ENCODE data around the gene GDF10.

Gene GDF10

GRCh38 chr10:47286116-47286505, 13.9 kb upstream of the GDF10 start:
- no peaks in the 10 kb centered on the region for H4K20me1 ChIP-seq (ENCODE audit: insufficient read depth, low read length)
- H3K27ac ChIP-seq (ENCODE audit: low read length): peak overlapping the region; percentile 34; the same call in 1 of the 2 replicates
- TF ChIP-seq CTCF (IDR thresholded peaks at IDR 0.05; ENCODE audit: borderline replicate concordance, extremely low read depth, low read length, poor library complexity, severe bottlenecking): no peak
- TF ChIP-seq EZH2 (IDR thresholded peaks at IDR 0.05; ENCODE audit: borderline replicate concordance, low read depth, low read length, severe bottlenecking): no peak
- no peak overlapping the region for H2AFZ ChIP-seq (ENCODE audit: low read depth, low read length)
- no peaks in the 10 kb centered on the region for H3K79me2 ChIP-seq (ENCODE audit: insufficient read depth, low read length)
- H3K9me3 ChIP-seq (ENCODE audit: insufficient read depth, low read length, severe bottlenecking): no peaks in the 10 kb centered on the region
- H3K36me3 ChIP-seq (ENCODE audit: insufficient read depth, low read length): no peaks in the 10 kb centered on the region
- H3K4me1 ChIP-seq (ENCODE audit: insufficient read depth, low read length): peaks cover 21% of the 10 kb centered on the region
- ATAC-seq (ENCODE audit: insufficient read depth, low read depth) (no peak), DNase-seq (no peak)
- H3K9ac ChIP-seq (ENCODE audit: low read depth, low read length): no peak overlapping the region
- no peaks in the 10 kb centered on the region for H3K27me3 ChIP-seq (ENCODE audit: insufficient read depth, low read length, poor library complexity)
- no peak overlapping the region for H3K4me3 ChIP-seq (ENCODE audit: low read depth in 1 of 2, low read length in 2 of 2)
- no peak overlapping the region for H3K4me2 ChIP-seq (ENCODE audit: insufficient read depth, low read length)

GRCh38 chr10:47286591-47287315, 13.2 kb upstream of the GDF10 start:
- Histone ChIP-seq H3K4me1 (ENCODE audit: insufficient read depth, low read length) (peaks cover 21% of the 10 kb centered on the region), H3K79me2 (ENCODE audit: insufficient read depth, low read length) (no peaks in the 10 kb centered on the region), H3K27ac (ENCODE audit: low read length) (peak overlapping the region; percentile 61), H3K36me3 (ENCODE audit: insufficient read depth, low read length) (no peaks in the 10 kb centered on the region), H3K4me3 (ENCODE audit: low read depth in 1 of 2, low read length in 2 of 2) (no peak overlapping the region), H3K9ac (ENCODE audit: low read depth, low read length) (no peak overlapping the region), H3K9me3 (ENCODE audit: insufficient read depth, low read length, severe bottlenecking) (no peaks in the 10 kb centered on the region), H2AFZ (ENCODE audit: low read depth, low read length) (peak overlapping the region; percentile 45; the same call in 1 of the 2 replicates), H3K4me2 (ENCODE audit: insufficient read depth, low read length) (no peak overlapping the region), H3K27me3 (ENCODE audit: insufficient read depth, low read length, poor library complexity) (no peaks in the 10 kb centered on the region), H4K20me1 (ENCODE audit: insufficient read depth, low read length) (no peaks in the 10 kb centered on the region)
- DNase-seq (no peak), ATAC-seq (ENCODE audit: insufficient read depth, low read depth) (peak; percentile 65)
- TF ChIP-seq EZH2 (IDR thresholded peaks at IDR 0.05; ENCODE audit: borderline replicate concordance, low read depth, low read length, severe bottlenecking) (no peak), CTCF (IDR thresholded peaks at IDR 0.05; ENCODE audit: borderline replicate concordance, extremely low read depth, low read length, poor library complexity, severe bottlenecking) (no peak)

GRCh38 chr10:47287365-47287802, 12.6 kb upstream of the GDF10 start:
- Histone ChIP-seq H3K9ac (ENCODE audit: low read depth, low read length) (no peak overlapping the region), H3K4me1 (ENCODE audit: insufficient read depth, low read length) (peaks cover 21% of the 10 kb centered on the region), H3K4me3 (ENCODE audit: low read depth in 1 of 2, low read length in 2 of 2) (no peak overlapping the region), H2AFZ (ENCODE audit: low read depth, low read length) (no peak overlapping the region), H3K27me3 (ENCODE audit: insufficient read depth, low read length, poor library complexity) (no peaks in the 10 kb centered on the region), H3K9me3 (ENCODE audit: insufficient read depth, low read length, severe bottlenecking) (no peaks in the 10 kb centered on the region), H4K20me1 (ENCODE audit: insufficient read depth, low read length) (no peaks in the 10 kb centered on the region), H3K36me3 (ENCODE audit: insufficient read depth, low read length) (no peaks in the 10 kb centered on the region), H3K27ac (ENCODE audit: low read length) (no peak overlapping the region), H3K4me2 (ENCODE audit: insufficient read depth, low read length) (no peak overlapping the region), H3K79me2 (ENCODE audit: insufficient read depth, low read length) (no peaks in the 10 kb centered on the region)
- DNase-seq: no peak
- TF ChIP-seq EZH2 (IDR thresholded peaks at IDR 0.05; ENCODE audit: borderline replicate concordance, low read depth, low read length, severe bottlenecking) (no peak), CTCF (IDR thresholded peaks at IDR 0.05; ENCODE audit: borderline replicate concordance, extremely low read depth, low read length, poor library complexity, severe bottlenecking) (no peak)
- ATAC-seq (ENCODE audit: insufficient read depth, low read depth): no peak

All from DND-41 (cell line).